ENCODE data around the gene PPP2R5E. TPM values are rescaled to one million over a fixed set of nuclear protein-coding genes. Genes with fewer than 3 reads are reported as not detected.

The PPP2R5E gene
- total RNA-seq, 1 experiment from 2014 or later: 45.0 TPM

DNA sequence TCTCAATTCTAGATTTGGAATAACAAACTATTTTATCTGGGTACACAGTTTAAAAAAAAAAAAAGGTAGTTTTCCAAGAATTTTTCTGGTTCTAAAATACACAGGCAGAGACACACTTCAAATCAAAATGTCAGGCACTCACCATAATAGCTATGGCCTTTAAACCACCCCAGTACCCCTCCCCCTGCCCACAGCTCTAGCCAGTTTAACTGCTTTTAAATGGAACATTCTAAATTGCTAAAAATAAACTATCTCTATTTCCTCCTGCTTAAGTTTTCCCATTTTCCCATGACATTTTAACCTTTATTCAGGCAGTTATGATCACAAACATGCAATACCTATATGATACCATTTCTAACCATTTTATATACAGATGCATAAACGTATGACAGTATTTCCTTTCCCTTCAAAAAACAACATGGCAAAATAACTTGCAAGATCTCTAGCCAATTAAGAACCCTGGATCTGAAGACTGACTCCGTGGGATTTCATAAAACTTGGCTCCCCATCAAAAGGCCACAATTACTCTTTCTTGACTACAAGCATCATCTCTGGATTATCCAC is 46.3 kb downstream of the PPP2R5E start:
- no peak for DNase-seq (ENCODE audit: low read depth, low spot score)
- Histone ChIP-seq H3K4me1 (ENCODE audit: control insufficient read depth in 1 of 2, insufficient read depth in 2 of 2, low read length in 2 of 2) (peaks cover 8 to 20% of the 10 kb centered on the region in 2 experiments), H3K27ac (ENCODE audit: low read depth, low read length) (no peak overlapping the region), H3K9me2 (ENCODE audit: insufficient read depth) (no peaks in the 10 kb centered on the region), H4K20me1 (ENCODE audit: insufficient read depth) (peaks cover 5% of the 10 kb centered on the region), H3K4me2 (ENCODE audit: low read length) (no peak overlapping the region), H3K36me3 (ENCODE audit: control insufficient read depth in 1 of 2, insufficient read depth in 2 of 2, low read length in 2 of 2) (no peaks in the 10 kb centered on the region), H3K9ac (ENCODE audit: low read length) (no peak overlapping the region), H3K9me3 (ENCODE audit: control insufficient read depth in 1 of 2, insufficient read depth in 1 of 2, low read depth in 1 of 2, low read length in 2 of 2) (no peaks in the 10 kb centered on the region), H3K79me2 (ENCODE audit: insufficient read depth, low read length) (peaks cover 69% of the 10 kb centered on the region), H2AFZ (ENCODE audit: low read depth, low read length, poor library complexity, severe bottlenecking) (no peak overlapping the region), H3K27me3 (ENCODE audit: insufficient read depth, low read length) (no peaks in the 10 kb centered on the region), H3K4me3 (replicated peaks in 1 of 2; ENCODE audit: low read depth in 1 of 2, low read length in 2 of 2) (no peak overlapping the region)
- POLR2A ChIA-PET: no interaction called here
- TF ChIP-seq, protein P1, sequence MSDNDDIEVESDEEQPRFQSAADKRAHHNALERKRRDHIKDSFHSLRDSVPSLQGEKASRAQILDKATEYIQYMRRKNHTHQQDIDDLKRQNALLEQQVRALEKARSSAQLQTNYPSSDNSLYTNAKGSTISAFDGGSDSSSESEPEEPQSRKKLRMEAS (IDR thresholded peaks at IDR 0.05): no peak
- no peak for TF ChIP-seq ZBTB33 (IDR thresholded peaks at IDR 0.05; ENCODE audit: extremely low read depth, insufficient replicate concordance, low read length)
- TF ChIP-seq EZH2 (IDR thresholded peaks at IDR 0.05): no peak
- TF ChIP-seq SRF (IDR thresholded peaks at IDR 0.05; ENCODE audit: low read depth): no peak
- TF ChIP-seq ELF1 (IDR thresholded peaks at IDR 0.05; ENCODE audit: borderline replicate concordance, low read depth): no peak
- TF ChIP-seq YY1 (IDR thresholded peaks at IDR 0.05; ENCODE audit: extremely low read depth, insufficient replicate concordance, low read depth, low read length): no peak
- TF ChIP-seq POLR2A (IDR thresholded peaks at IDR 0.05; ENCODE audit: borderline replicate concordance, extremely low read depth, insufficient read depth, insufficient read length): no peak
- TF ChIP-seq, protein P2, sequence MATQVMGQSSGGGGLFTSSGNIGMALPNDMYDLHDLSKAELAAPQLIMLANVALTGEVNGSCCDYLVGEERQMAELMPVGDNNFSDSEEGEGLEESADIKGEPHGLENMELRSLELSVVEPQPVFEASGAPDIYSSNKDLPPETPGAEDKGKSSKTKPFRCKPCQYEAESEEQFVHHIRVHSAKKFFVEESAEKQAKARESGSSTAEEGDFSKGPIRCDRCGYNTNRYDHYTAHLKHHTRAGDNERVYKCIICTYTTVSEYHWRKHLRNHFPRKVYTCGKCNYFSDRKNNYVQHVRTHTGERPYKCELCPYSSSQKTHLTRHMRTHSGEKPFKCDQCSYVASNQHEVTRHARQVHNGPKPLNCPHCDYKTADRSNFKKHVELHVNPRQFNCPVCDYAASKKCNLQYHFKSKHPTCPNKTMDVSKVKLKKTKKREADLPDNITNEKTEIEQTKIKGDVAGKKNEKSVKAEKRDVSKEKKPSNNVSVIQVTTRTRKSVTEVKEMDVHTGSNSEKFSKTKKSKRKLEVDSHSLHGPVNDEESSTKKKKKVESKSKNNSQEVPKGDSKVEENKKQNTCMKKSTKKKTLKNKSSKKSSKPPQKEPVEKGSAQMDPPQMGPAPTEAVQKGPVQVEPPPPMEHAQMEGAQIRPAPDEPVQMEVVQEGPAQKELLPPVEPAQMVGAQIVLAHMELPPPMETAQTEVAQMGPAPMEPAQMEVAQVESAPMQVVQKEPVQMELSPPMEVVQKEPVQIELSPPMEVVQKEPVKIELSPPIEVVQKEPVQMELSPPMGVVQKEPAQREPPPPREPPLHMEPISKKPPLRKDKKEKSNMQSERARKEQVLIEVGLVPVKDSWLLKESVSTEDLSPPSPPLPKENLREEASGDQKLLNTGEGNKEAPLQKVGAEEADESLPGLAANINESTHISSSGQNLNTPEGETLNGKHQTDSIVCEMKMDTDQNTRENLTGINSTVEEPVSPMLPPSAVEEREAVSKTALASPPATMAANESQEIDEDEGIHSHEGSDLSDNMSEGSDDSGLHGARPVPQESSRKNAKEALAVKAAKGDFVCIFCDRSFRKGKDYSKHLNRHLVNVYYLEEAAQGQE (IDR thresholded peaks at IDR 0.05; ENCODE audit: low read depth): no peak
- TF ChIP-seq EGR1 (IDR thresholded peaks at IDR 0.05; ENCODE audit: low read depth): no peak
- TF ChIP-seq CBX3 (IDR thresholded peaks at IDR 0.05; ENCODE audit: low read depth): no peak
- no peak for TF ChIP-seq FOSL1 (IDR thresholded peaks at IDR 0.05; ENCODE audit: low read depth)
- no peak for TF ChIP-seq TCF7L2 (IDR thresholded peaks at IDR 0.05; ENCODE audit: borderline replicate concordance, extremely low read depth, insufficient read depth, insufficient read length)
- no peak for TF ChIP-seq RAD21 (IDR thresholded peaks at IDR 0.05; ENCODE audit: low read depth)
- no TSS peak for BruUV-seq (replicated peaks)
- CTCF ChIA-PET: no interaction called here
- no peak for ATAC-seq
- intact Hi-C loops (cut with micrococcal nuclease): no loop called here
- RAD21 ChIA-PET (ENCODE audit: low non-redundant PET in 1 of 2, low total read pairs in 2 of 2, uncharacterized antibody in 2 of 2, unreplicated experiment in 2 of 2): no interaction called here
